Neuronal stem cell (in vitro differentiated cells): ENCODE measurements around the gene ACTL6B.

ENCODE experiments used
- DNase-seq: peaks from one replicate; pipeline ENCODE4 v3.0.0-alpha.2; 2013; ENCODE audit warnings: low spot score
- H2AFZ ChIP-seq: one replicate; pipeline ENCODE4 v1.6.1; 2013; ENCODE audit warnings: mild to moderate bottlenecking, low read length, inconsistent platforms
- H2AK5ac ChIP-seq: 2 replicates; pipeline ENCODE4 v1.6.1; 2013; ENCODE audit warnings: low read depth, mild to moderate bottlenecking, inconsistent platforms, low read length, moderate library complexity, mixed read lengths
- H2BK120ac ChIP-seq: 2 replicates; pipeline ENCODE4 v1.6.1; 2013; ENCODE audit warnings: low read depth, mild to moderate bottlenecking, inconsistent platforms, low read length, moderate library complexity, mixed read lengths
- H2BK12ac ChIP-seq: one replicate; pipeline ENCODE4 v1.6.1; 2013; ENCODE audit warnings: low read length, inconsistent platforms
- H2BK15ac ChIP-seq: 2 replicates; pipeline ENCODE4 v1.6.1; 2013; ENCODE audit warnings: mild to moderate bottlenecking, low read length, inconsistent platforms, mixed read lengths
- H2BK5ac ChIP-seq: one replicate; pipeline ENCODE4 v1.6.1; 2013; ENCODE audit warnings: inconsistent platforms, mild to moderate bottlenecking, low read length, moderate library complexity
- H3K14ac ChIP-seq: one replicate; pipeline ENCODE4 v1.6.1; 2013; ENCODE audit warnings: low read length, inconsistent platforms
- H3K18ac ChIP-seq: 2 replicates; pipeline ENCODE4 v1.6.1; 2013; ENCODE audit warnings: low read length, inconsistent platforms
- H3K23ac ChIP-seq: 2 replicates; pipeline ENCODE4 v1.6.1; 2013; ENCODE audit warnings: low read depth, mild to moderate bottlenecking, mixed read lengths, low read length, inconsistent platforms; ENCODE audit not compliant: poor library complexity
- H3K27ac ChIP-seq: replicated peaks from 3 replicates; pipeline ENCODE4 v1.5.1; 2013; ENCODE audit warnings: low read length, inconsistent platforms
- H3K27me3 ChIP-seq, 3 experiments: 2 replicates each; pipeline ENCODE4 v1.6.1; 2013; ENCODE audit warnings: low read length in 3 of 3, mild to moderate bottlenecking in 2 of 3, inconsistent platforms in 1 of 3, low read depth in 1 of 3, mixed read lengths in 1 of 3, moderate library complexity in 1 of 3; ENCODE audit not compliant: control insufficient read depth in 3 of 3, insufficient read depth in 3 of 3
- H3K36me3 ChIP-seq, 2 donors: replicated peaks in 1 of 2; 2 replicates each; pipeline ENCODE4 v1.6.1; 2013; ENCODE audit warnings: low read length in 2 of 2; ENCODE audit not compliant: control insufficient read depth in 2 of 2, insufficient read depth in 2 of 2
- H3K4ac ChIP-seq: 2 replicates; pipeline ENCODE4 v1.6.1; 2013; ENCODE audit warnings: inconsistent platforms, mild to moderate bottlenecking, low read length, moderate library complexity
- H3K4me1 ChIP-seq, 2 donors: 1 replicate in 1 of 2; 2 replicates in 1 of 2; pipeline ENCODE4 v1.6.1; 2013; ENCODE audit warnings: low read length in 2 of 2, low read depth in 1 of 2; ENCODE audit not compliant: control insufficient read depth in 2 of 2, insufficient read depth in 1 of 2
- H3K4me2 ChIP-seq: one replicate; pipeline ENCODE4 v1.6.1; 2013; ENCODE audit warnings: mild to moderate bottlenecking, low read length, inconsistent platforms; ENCODE audit not compliant: insufficient read depth, poor library complexity, severe bottlenecking
- H3K4me3 ChIP-seq, 2 donors: 2 replicates each; pipeline ENCODE4 v1.5.1; 2013; ENCODE audit warnings: low read length in 2 of 2, mild to moderate bottlenecking in 2 of 2, inconsistent platforms in 1 of 2, moderate library complexity in 1 of 2
- H3K79me1 ChIP-seq: one replicate; pipeline ENCODE4 v1.6.1; 2013; ENCODE audit warnings: low read depth, mild to moderate bottlenecking, inconsistent platforms, low read length, moderate library complexity
- H3K9ac ChIP-seq: one replicate; pipeline ENCODE4 v1.6.1; 2013; ENCODE audit warnings: mild to moderate bottlenecking, low read depth, low read length, inconsistent platforms; ENCODE audit not compliant: poor library complexity
- H3K9me3 ChIP-seq, 2 donors: replicated peaks in 1 of 2; 2 replicates each; pipeline versions ENCODE3 to v1.6.1; 2013; ENCODE audit warnings: low read length in 2 of 2, mild to moderate bottlenecking in 2 of 2, inconsistent platforms in 1 of 2, low read depth in 1 of 2, mixed read lengths in 1 of 2, moderate library complexity in 1 of 2; ENCODE audit not compliant: control insufficient read depth in 2 of 2, insufficient read depth in 1 of 2
- H4K8ac ChIP-seq: one replicate; pipeline ENCODE4 v1.6.1; 2013; ENCODE audit warnings: low read depth, mild to moderate bottlenecking, inconsistent platforms, low read length, moderate library complexity
- H4K91ac ChIP-seq: one replicate; pipeline ENCODE4 v1.6.1; 2013; ENCODE audit warnings: low read length, low read depth, mild to moderate bottlenecking, inconsistent platforms; ENCODE audit not compliant: poor library complexity
- WGBS, 2 donors: extraction: QIAGEN DNeasy Blood & Tissue Kit; methylation state at CpG; one replicate each; pipeline ENCODE4 v1.1.7; 2013; ENCODE audit warnings: missing lambda C conversion rate in 2 of 2, mixed read lengths in 1 of 2; ENCODE audit not compliant: insufficient read length in 2 of 2, insufficient replicate concordance in 1 of 2; ENCODE audit errors: extremely low coverage in 2 of 2; 5-methylcytosine and 5-hydroxymethylcytosine counted together

The ACTL6B gene

DNA sequence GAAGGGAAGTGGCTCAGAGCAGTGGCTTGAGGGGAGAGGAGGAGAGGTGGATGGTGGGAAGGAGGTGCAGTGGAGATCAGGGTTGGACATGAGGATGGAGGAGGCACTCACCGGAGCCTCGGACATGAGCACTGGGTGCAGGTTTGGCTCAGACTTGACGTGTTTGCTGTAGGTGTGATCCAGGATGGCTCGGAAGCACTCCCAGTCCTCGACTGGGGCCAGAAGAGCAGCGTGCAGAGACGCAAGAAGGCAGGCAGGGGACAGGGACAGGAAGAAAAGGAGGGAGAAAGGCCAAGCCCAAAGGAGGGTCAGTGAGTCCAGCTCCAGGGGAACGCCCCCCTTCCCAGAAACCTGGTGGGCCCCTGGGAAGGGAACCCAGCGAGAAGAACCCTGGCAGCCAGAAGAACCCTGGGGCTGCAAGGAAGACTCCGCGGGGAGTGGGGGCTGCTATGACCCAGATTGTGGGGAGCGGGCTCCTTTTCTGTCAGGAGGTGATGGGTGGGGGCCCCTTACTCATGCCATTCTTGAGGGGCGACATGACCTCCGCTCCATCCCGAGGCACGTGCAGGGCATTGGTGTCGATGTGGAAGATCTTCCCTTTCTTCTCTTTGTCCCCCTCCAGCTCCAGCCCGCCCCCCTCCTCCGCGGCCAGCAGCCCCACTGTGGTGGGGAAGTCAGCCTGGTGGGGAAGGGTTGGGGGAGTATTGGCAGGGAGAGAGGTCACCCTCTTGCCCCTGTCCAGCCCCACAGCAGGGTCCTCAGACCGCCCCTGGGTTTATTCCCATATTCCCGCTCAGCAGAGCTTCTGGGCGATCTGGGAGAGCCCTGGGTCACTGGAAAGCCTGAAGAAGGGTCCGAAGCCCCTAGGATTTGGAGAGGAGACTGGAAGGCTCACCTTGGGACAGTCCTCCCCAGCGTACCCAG lies 1.1 kb downstream of the ACTL6B start:
- Histone ChIP-seq H3K27me3 (peaks cover 0 to 18% (median 13%) of the 10 kb centered on the region in 3 experiments), H3K18ac (no peak overlapping the region), H3K4ac (no peak overlapping the region), H3K9ac (no peak overlapping the region), H2BK15ac (no peak overlapping the region), H4K8ac (no peak overlapping the region), H3K4me1 (peaks cover 0 to 1% of the 10 kb centered on the region in 2 donors), H3K4me2 (no peak overlapping the region), H2AFZ (peak overlapping the region; percentile 75), H2AK5ac (no peak overlapping the region), H2BK120ac (no peak overlapping the region), H3K4me3 (no peak overlapping the region), H3K14ac (no peak overlapping the region), H2BK5ac (peak overlapping the region; percentile 53), H3K36me3 (no peaks in the 10 kb centered on the region), H2BK12ac (no peak overlapping the region), H3K23ac (peak overlapping the region; percentile 95), H4K91ac (no peak overlapping the region), H3K27ac (no peak overlapping the region), H3K79me1 (peaks cover 3% of the 10 kb centered on the region), H3K9me3 (peaks cover 0 to under 1% of the 10 kb centered on the region in 2 donors)
- no peak for DNase-seq
- WGBS, 2 donors: no CpG with 5 or more reads among the region's 25 CpGs

DNA sequence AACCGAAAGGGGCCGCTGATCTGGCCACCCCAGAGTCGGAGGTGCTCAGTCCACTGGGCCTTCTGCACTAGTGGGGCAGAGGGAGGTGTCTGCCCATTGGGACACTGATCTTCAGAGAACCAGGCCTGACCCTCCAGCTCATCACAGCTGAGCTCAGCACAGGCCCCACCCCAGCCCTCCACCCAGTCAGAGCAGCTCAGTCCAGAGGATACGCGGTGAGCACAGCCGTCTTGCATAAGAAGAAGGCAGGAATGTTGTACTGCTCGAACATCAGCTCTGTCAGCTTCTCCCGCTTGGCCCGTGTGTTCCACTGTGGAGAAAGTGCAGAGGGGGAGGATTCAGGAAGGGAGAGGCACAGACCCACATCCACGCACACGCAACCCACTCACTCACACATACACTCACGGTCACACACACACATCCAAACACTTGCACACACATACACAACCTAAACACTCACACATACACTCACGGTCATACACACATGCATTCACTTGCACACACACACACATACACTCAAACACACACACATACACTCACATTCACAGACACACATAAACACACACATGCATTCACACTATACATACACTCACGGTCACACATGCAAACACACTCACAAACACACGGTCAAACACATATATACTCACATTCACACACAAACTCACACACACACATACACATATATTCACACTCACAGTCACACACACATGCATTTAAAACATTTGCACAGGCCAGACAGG lies 6.3 kb downstream of the ACTL6B start:
- 100% methylated on average over 3 of the region's 15 CpGs; no CpG with 5 or more reads in 1 of the 2 donors for WGBS, 2 donors
- no peak for DNase-seq
- Histone ChIP-seq H3K4ac (no peak overlapping the region), H2AK5ac (no peak overlapping the region), H3K27ac (no peak overlapping the region), H3K79me1 (peaks cover 4% of the 10 kb centered on the region), H3K23ac (no peak overlapping the region), H3K27me3 (peaks cover 0 to 31% (median 8%) of the 10 kb centered on the region in 3 experiments), H3K4me1 (peaks cover 0 to 3% of the 10 kb centered on the region in 2 donors), H4K91ac (no peak overlapping the region), H4K8ac (no peak overlapping the region), H2BK15ac (no peak overlapping the region), H2BK5ac (peak overlapping the region; percentile 13), H3K18ac (peak overlapping the region; percentile 48), H3K14ac (peak overlapping the region; percentile 63), H2BK120ac (no peak overlapping the region), H2BK12ac (no peak overlapping the region), H3K9me3 (peaks cover 0 to 2% of the 10 kb centered on the region in 2 donors), H2AFZ (no peak overlapping the region), H3K9ac (peak overlapping the region; percentile 50), H3K4me2 (no peak overlapping the region), H3K36me3 (no peaks in the 10 kb centered on the region), H3K4me3 (peak overlapping the region in 1 of 2 donors; percentile 20)

DNA sequence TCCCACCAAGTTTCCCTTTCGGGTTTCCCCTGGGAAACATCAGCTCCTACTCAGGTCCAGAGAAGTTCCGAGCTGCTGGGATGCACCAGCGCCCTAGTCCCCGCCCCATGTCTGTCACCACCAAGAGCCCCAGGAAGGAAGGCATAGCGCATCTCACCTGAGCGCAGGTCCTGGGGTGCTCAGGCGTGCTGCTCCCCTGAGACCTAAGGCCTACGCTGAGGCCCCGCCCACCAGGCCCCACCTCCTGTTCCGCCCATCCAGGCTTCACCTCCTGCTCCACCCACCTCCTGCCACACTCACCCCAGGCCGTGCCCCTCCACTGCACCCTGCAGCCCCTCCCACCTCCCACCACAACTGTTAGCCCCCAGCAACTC lies 13.7 kb downstream of the ACTL6B start:
- Histone ChIP-seq H3K9me3 (no peaks in the 10 kb centered on the region), H3K4ac (no peak overlapping the region), H3K14ac (peak overlapping the region; percentile 25), H2BK12ac (no peak overlapping the region), H3K79me1 (no peaks in the 10 kb centered on the region), H3K4me2 (no peak overlapping the region), H3K36me3 (no peaks in the 10 kb centered on the region), H2AFZ (no peak overlapping the region), H3K4me3 (no peak overlapping the region), H3K9ac (no peak overlapping the region), H2BK120ac (no peak overlapping the region), H4K8ac (no peak overlapping the region), H3K4me1 (peaks cover 0 to 4% of the 10 kb centered on the region in 2 donors), H2AK5ac (peak overlapping the region; percentile 47), H3K18ac (peak overlapping the region; percentile 71), H3K27me3 (peaks cover 0 to 17% (median 0%) of the 10 kb centered on the region in 3 experiments), H3K27ac (no peak overlapping the region), H2BK5ac (no peak overlapping the region), H3K23ac (peak overlapping the region; percentile 43), H2BK15ac (peak overlapping the region; percentile 24), H4K91ac (no peak overlapping the region)
- WGBS, 2 donors: no CpG with 5 or more reads among the region's 11 CpGs
- DNase-seq: no peak
